Renal cortical epithelial cell (primary cell): ENCODE results near the gene COMMD1. TPM values are rescaled to one million over a fixed set of nuclear protein-coding genes. Genes with fewer than 3 reads are reported as not detected.
A peak's percentile ranks its signal among the peaks of the same experiment; 100 is the strongest.
"Not testable (repeated sequence)": the region's sequence is repeated elsewhere in the genome, so short reads cannot be mapped to it uniquely, and the experiment has no call there.

ENCODE experiments used
- DNase-seq: peaks from one replicate; pipeline ENCODE4 v3.0.0-alpha.2; 2011; ENCODE audit warnings: low read depth
- total RNA-seq: library from RNA; depleted of rRNA; stranded (reverse); fragments of >200 nt; gene quantifications from 2 replicates; pipeline ENCODE4 v1.2.3, GENCODE V29; 2014

COMMD1 gene
- total RNA-seq, 1 donor from 2014 or later, result 43.7 TPM

GRCh38 chr2:61962095-61962984, 56.9 kb downstream of the COMMD1 start:
- DNase-seq, result peak; percentile 16

- DNase-seq, result no peak
Observed at GRCh38 chr2:61966087-61966727, 60.7 kb downstream of the COMMD1 start.

- DNase-seq, result no peak
Observed at GRCh38 chr2:61967262-61967661, 61.8 kb downstream of the COMMD1 start.

GRCh38 chr2:61969376-61969775, 63.9 kb downstream of the COMMD1 start:
- peak; percentile 78 for DNase-seq

- no peak for DNase-seq
Observed at GRCh38 chr2:61970807-61971556, 65.5 kb downstream of the COMMD1 start.

GRCh38 chr2:61978522-61978921, 73.0 kb downstream of the COMMD1 start:
- peak; percentile 51 for DNase-seq

- DNase-seq, result no peak
Observed at GRCh38 chr2:61980758-61981157, 75.3 kb downstream of the COMMD1 start.

GRCh38 chr2:61984682-61985081, 79.2 kb downstream of the COMMD1 start:
- DNase-seq, result no peak

GRCh38 chr2:61988462-61989366, 83.2 kb downstream of the COMMD1 start:
- no peak for DNase-seq

GRCh38 chr2:61993422-61994024, 88.0 kb downstream of the COMMD1 start:
- peak; percentile 61 for DNase-seq

GRCh38 chr2:61994531-61994930, 89.1 kb downstream of the COMMD1 start:
- DNase-seq, result no peak

- DNase-seq, result no peak
Observed at GRCh38 chr2:61995065-61995464, 89.6 kb downstream of the COMMD1 start.

- no peak for DNase-seq
Observed at GRCh38 chr2:61995515-61995914, 90.0 kb downstream of the COMMD1 start.

- DNase-seq, result no peak
Observed at GRCh38 chr2:61998426-61998825, 93.0 kb downstream of the COMMD1 start.

- DNase-seq, result no peak
Observed at GRCh38 chr2:62000538-62000937, 95.1 kb downstream of the COMMD1 start.

GRCh38 chr2:62001431-62001830, 96.0 kb downstream of the COMMD1 start:
- no peak for DNase-seq

- DNase-seq, result not testable (repeated sequence)
Observed at GRCh38 chr2:62004428-62004827, 99.0 kb downstream of the COMMD1 start.

GRCh38 chr2:62007555-62007954, 102.1 kb downstream of the COMMD1 start:
- DNase-seq, result no peak

- DNase-seq, result peak; percentile 67
Observed at GRCh38 chr2:62010632-62011256, 105.3 kb downstream of the COMMD1 start.

GRCh38 chr2:62013641-62014040, 108.2 kb downstream of the COMMD1 start:
- no peak for DNase-seq
